Tongue (tissue), 2 donors: ENCODE data around the gene FKRP. TPM values are rescaled to one million over a fixed set of nuclear protein-coding genes. Genes with fewer than 3 reads are reported as not detected.

ENCODE experiments used
- DNase-seq: peaks from one replicate; pipeline ENCODE4 v3.0.0-alpha.2; 2015
- total RNA-seq: library from RNA; depleted of rRNA; stranded (reverse); fragments of >200 nt; gene quantifications from one replicate; pipeline ENCODE4 v1.2.3, GENCODE V29; 2014

FKRP gene
- total RNA-seq, 1 donor from 2014 or later: 22.4 TPM

- DNase-seq: no peak
Measured at GRCh38 chr19:46732172-46732938, 13.5 kb upstream of the FKRP start.

DNA sequence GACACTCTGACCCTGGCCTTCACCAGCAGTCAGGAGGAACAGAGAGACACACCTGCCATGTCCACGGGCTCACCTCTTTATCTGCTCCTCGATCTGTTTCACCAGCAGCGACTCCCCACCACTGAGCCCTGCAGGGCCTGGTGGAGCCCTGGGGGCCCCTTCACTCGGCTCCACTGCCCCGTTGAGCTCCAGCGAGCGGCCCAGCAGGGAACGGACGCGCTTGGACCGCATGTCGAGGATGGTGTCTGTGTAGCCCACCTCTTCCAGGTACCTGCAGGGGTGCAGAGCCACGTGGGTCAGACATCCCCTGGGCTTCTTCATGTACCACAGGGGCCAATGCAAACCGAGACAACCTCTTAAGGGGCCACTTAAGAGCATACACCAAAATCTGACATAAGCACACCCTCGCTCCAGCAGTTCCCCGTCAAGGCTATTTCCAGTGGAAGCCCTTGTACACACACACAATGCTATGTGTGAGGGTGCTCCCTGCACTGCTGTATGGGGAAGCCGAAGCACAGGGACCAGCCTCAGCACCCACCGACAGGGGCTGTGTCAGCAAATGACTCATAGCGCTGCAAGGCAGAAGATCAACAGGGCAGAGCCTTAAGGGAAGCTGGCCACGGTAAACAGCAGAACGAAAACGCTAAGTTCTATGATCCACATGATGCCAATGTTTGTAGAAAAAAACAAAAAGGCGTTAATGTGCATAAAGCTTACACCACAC is 12.7 kb upstream of the FKRP start:
- no peak for DNase-seq

DNA sequence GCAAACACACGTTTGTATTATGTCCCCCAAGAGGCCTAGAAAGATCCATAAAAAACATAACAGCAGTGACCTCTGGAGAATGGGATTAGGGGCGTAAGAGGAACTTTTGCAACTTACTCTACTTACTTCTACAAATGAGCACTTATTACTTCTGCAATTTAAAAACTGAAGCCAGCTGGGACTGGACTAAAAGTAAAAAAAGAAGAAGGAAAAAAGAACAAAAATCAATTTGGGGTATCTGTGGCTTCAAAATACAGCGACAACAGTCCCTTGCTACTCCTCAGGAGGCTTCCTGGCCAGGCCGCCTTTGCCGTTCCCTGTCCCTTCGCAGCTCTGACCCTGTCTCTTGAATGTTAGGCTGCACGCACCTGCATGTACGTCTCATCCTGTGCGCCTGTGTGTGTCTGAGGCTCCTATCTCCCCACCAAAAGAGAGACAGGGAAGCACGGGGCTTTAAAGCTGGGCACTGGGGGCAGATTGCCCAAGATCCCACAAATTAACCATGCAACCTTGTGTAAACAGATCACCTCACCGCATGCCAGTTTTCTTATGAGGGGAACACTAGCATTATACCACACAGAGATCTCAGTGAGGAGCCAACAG is 12.1 kb upstream of the FKRP start:
- no peak for DNase-seq

DNA sequence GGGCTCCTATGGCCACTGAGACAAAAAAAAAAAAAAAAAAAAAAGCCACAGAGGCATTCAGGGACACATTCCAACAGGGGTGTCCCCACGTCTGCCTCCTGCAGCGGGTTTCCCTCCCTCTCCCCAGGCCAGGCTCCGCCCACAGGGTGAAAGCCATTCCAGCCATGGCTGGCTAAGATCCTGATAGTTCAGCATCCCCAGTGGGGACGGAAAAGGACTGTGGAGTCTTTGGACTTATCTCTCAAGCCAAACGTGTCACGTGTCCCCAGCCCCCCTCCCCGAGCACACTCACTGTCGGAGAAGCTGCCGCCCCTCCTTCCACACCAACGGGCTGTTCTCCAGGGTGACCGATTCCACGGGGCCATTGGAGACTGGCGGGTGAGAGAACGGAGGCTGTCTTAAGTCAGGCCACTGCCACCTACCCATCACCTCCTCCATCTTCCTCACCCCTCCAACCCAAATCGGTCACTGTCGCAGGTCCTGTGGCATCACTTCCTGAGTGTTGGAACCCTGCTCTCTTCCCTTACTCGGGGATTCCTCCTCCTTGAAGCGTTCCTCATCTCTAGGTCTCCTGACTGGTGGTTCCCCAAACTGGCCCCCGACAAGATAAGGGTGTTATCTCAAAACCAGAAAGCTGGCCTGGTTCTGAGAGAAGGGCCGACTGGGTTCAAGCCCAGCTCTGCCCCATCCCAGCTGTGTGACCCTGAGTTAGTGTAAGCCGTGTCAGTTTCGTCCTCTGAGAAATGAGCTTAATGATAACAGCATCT is 9.1 kb upstream of the FKRP start:
- DNase-seq: no peak

GRCh38 chr19:46737298-46737654 is 8.6 kb upstream of the FKRP start:
- no peak for DNase-seq

GRCh38 chr19:46737761-46738171 is 8.1 kb upstream of the FKRP start:
- no peak for DNase-seq

DNA sequence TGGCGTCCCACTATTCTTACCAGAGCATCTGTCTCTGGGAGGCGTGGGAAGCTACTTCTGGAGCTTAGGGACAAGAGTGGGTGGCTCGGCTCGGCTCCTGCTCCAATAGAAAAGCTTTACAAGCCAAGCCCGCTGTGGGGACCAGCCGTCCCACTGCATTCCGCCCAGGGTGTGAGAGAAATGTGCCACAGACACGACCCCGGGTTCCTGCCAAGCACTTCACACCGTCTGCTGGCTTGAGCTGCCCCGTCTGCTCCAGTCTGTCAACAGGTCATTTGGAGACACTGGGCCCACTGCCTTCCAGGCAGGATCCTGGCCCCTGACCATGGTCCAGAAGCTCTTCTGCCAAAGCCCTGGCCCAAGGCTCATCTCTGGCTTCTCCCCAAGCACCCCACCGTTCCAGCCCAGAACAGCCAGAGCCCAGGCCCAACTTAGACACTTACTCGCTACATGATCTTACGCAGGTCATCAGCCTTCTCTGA is 6.5 kb upstream of the FKRP start:
- DNase-seq: peak; percentile 71

GRCh38 chr19:46741447-46741846 is 4.4 kb upstream of the FKRP start:
- no peak for DNase-seq

GRCh38 chr19:46742926-46743480 is 2.9 kb upstream of the FKRP start:
- DNase-seq: no peak

GRCh38 chr19:46744005-46744691 is 1.7 kb upstream of the FKRP start:
- no peak for DNase-seq

DNA sequence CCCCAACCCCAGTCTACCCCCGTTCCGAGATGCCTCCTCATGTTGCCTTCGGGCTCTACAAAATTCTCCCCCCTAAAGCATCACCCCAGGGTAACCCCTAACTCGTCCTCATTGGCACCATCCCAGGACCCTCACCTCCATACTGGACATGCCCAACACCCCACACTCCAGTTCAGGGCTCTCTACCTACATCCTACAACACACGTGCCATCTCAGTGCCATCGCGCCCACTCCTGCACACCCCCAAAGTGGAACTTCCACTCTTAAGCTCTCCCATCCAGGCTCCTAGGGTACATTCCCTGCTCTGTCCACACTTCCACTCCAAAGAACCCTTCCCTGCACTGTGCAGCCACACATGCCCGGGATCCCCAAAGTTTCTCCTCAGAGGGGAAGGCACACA is 827 bp upstream of the FKRP start:
- DNase-seq: no peak

GRCh38 chr19:46746281-46747057 is 612 bp downstream of the FKRP start, which contains the start of gene STRN4:
Gene STRN4, minus strand, starts transcription at chr19:46746450. Its CDS starts 20 bp downstream, at chr19:46746430.
- peak; percentile 84 for DNase-seq

- DNase-seq: peak; percentile 69
Measured at GRCh38 chr19:46748325-46749109, 2.7 kb downstream of the FKRP start.

DNA sequence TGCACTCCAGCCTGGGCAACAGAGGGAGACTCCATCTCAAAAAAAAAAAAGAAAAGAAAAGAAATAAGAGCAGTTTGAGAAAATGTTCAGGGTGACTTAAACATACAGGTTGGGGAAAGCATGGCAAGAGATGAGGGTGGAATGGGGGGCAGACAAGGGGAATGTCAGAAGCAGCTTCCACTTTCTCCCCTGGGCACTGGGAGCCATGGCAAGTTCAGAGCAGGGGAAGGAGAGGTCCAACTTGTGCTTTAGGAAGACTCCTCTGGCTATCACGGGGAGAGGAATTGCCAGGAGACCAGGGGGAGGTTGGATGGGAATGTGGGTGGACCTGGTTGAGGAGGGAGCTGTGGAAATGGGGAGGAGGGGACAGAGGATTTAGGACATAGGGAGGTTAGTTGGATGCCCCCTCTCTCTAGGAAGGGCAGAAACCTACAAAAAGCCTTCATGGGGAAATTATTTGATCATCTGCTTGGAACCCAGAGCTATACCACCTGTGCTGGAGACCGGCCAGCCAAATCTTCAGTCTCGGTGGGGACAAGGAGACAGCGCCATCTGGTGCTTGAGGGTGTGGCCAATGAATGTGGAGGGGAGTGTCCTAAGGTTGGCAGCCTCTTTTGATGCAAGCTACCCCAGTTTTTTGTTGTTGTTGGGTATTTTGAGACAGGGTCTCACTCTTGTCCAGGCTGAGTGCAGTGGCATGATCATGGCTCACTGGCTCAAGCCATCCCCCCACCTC is 7.7 kb downstream of the FKRP start:
- DNase-seq: peak; percentile 71

DNA sequence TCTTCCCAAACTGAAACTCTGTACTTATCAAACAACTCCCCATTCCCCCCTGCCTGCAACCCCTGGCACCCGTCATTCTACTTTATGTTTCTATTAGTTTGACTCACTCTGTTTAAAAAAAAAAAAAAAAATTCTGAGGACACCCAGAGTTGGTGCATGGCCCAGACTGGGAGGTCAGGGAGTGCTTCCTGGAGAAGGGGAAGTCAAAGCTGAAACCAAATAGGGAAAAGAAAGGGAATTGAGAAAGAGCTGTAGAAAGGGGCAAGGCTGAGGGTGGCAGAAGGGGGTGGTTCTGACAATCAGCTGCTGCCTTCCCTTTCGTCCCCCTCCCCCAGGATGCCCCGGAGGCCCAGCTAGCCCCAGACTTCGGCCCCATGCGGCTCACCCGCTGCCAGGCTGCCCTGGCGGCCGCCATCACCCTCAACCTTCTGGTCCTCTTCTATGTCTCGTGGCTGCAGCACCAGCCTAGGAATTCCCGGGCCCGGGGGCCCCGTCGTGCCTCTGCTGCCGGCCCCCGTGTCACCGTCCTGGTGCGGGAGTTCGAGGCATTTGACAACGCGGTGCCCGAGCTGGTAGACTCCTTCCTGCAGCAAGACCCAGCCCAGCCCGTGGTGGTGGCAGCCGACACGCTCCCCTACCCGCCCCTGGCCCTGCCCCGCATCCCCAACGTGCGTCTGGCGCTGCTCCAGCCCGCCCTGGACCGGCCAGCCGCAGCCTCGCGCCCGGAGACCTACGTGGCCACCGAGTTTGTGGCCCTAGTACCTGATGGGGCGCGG is 9.4 kb downstream of the FKRP start:
- no peak for DNase-seq

GRCh38 chr19:46755853-46756543 is 10.1 kb downstream of the FKRP start:
- no peak for DNase-seq

GRCh38 chr19:46756544-46756888 is 10.7 kb downstream of the FKRP start:
- DNase-seq: no peak

- DNase-seq: no peak
Measured at GRCh38 chr19:46759206-46759605, 13.3 kb downstream of the FKRP start.
